ENCODE data around the gene OR2Y1.
"Not testable (repeated sequence)": the region's sequence is repeated elsewhere in the genome, so short reads cannot be mapped to it uniquely, and the experiment has no call there.

OR2Y1 gene

GRCh38 chr5:180776376-180776775, 36.5 kb upstream of the OR2Y1 start:
- no peak overlapping the region for H3K27ac Mint-ChIP-seq
- no peak overlapping the region for H3K4me3 Mint-ChIP-seq
- no peaks in the 10 kb centered on the region for H3K36me3 Mint-ChIP-seq (ENCODE audit: low read depth)
- H3K27me3 Mint-ChIP-seq (ENCODE audit: low read depth) = peaks cover 4% of the 10 kb centered on the region
- H3K9me3 Mint-ChIP-seq = peaks cover 4% of the 10 kb centered on the region
- H3K4me1 Mint-ChIP-seq (ENCODE audit: low read depth) = no peaks in the 10 kb centered on the region
- no peak for DNase-seq (ENCODE audit: low spot score)

DNA sequence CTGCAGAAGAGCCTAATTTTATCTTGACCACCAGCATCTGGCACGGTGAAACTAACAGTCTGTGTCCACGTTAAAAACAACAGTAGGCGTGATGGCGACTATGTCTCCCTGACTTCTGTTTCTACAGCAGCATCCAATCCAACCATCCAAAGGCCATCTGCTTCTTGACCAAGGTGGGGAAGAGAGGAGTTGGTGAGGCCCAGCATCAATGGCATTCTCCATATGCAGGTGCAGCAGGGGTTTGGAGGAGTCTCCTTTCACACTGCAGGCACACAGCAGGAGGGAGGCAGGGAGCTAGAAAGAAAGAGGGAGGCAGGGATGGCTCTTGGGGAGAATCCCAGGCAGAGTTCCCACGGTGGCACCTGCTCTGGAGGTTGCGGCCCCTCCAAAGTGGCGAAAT, 35.8 kb upstream of the OR2Y1 start:
- H3K27me3 Mint-ChIP-seq (ENCODE audit: low read depth) = peaks cover 4% of the 10 kb centered on the region
- no peaks in the 10 kb centered on the region for H3K36me3 Mint-ChIP-seq (ENCODE audit: low read depth)
- H3K4me3 Mint-ChIP-seq = no peak overlapping the region
- no peak overlapping the region for H3K27ac Mint-ChIP-seq
- H3K9me3 Mint-ChIP-seq = peaks cover 4% of the 10 kb centered on the region
- no peak for DNase-seq (ENCODE audit: low spot score)
- H3K4me1 Mint-ChIP-seq (ENCODE audit: low read depth) = no peaks in the 10 kb centered on the region

DNA sequence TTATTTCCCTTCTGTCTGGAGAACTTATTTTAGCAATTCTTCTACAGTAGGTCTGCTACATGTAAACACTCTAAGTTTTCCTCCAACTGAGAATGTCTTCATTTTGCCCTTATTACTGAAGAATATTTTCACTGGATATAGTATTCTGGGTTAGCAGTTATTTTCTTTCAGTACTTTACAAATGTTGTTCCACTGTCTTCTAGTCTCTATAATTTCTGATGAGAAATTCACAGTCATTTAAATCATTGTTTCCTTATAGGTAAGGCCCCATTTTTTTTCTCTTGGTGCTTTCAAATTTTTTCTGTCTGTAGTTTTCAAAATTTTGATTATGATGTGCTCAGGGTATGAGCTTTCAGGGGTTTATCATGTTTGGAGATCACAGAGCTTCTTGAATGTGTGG, 32.0 kb upstream of the OR2Y1 start:
- DNase-seq (ENCODE audit: low spot score) = no peak
- H3K36me3 Mint-ChIP-seq (ENCODE audit: low read depth) = no peaks in the 10 kb centered on the region
- H3K4me1 Mint-ChIP-seq (ENCODE audit: low read depth) = no peaks in the 10 kb centered on the region
- H3K9me3 Mint-ChIP-seq = peaks cover 4% of the 10 kb centered on the region
- no peak overlapping the region for H3K27ac Mint-ChIP-seq
- H3K27me3 Mint-ChIP-seq (ENCODE audit: low read depth) = peaks cover 7% of the 10 kb centered on the region
- H3K4me3 Mint-ChIP-seq = no peak overlapping the region

- Mint-ChIP-seq H3K27ac (no peak overlapping the region), H3K4me1 (ENCODE audit: low read depth) (no peaks in the 10 kb centered on the region), H3K4me3 (no peak overlapping the region), H3K9me3 (peaks cover 4% of the 10 kb centered on the region), H3K36me3 (ENCODE audit: low read depth) (no peaks in the 10 kb centered on the region), H3K27me3 (ENCODE audit: low read depth) (peaks cover 7% of the 10 kb centered on the region)
- no peak for DNase-seq (ENCODE audit: low spot score)
Observed at GRCh38 chr5:180769821-180770220, 30.0 kb upstream of the OR2Y1 start.

DNA sequence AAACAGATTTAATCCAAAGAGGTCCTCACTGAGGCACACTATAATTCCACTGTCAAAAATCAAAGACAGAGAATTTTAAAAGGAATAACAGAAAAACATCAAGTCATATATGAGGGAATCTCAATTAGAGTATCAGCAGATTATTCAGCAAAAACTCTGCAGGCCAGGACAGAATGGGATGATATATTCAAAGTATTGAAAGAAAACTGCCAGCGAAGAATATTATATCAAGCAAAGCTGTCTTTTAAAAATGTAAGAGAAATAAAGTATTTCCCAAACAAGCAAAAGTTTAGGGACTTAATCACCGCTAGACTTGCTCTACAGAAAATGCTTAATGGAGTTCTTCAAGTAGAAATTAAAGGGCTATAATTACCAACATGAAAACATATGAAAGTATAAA, 15.7 kb upstream of the OR2Y1 start:
- Mint-ChIP-seq H3K4me1 (ENCODE audit: low read depth) (no peaks in the 10 kb centered on the region), H3K4me3 (no peak overlapping the region), H3K36me3 (ENCODE audit: low read depth) (no peaks in the 10 kb centered on the region), H3K27me3 (ENCODE audit: low read depth) (peaks cover 2% of the 10 kb centered on the region), H3K27ac (no peak overlapping the region), H3K9me3 (peaks cover 14% of the 10 kb centered on the region)
- DNase-seq (ENCODE audit: low spot score) = no peak

DNA sequence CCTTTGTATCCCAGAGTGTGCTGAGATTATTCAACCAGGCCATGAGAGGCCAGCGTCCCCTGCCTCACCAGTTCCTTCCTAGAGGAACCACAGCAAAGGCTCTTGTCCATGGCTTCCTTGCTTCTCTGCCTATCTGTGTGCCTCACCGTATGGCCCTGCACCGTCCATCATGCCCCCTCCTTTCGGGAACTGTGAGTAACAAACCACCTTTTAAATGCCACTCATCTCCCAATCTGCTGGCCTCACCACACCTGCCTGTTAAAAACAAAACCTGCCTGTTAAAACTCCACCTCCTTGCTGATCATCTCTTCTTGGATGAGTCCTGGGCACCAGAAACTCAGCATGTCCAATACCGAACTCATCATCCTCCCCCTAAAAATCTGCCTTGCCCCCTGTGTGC, 4.4 kb upstream of the OR2Y1 start:
- H3K27me3 Mint-ChIP-seq (ENCODE audit: low read depth) = peaks cover 2% of the 10 kb centered on the region
- no peak overlapping the region for H3K27ac Mint-ChIP-seq
- no peaks in the 10 kb centered on the region for H3K4me1 Mint-ChIP-seq (ENCODE audit: low read depth)
- no peaks in the 10 kb centered on the region for H3K9me3 Mint-ChIP-seq
- H3K36me3 Mint-ChIP-seq (ENCODE audit: low read depth) = no peaks in the 10 kb centered on the region
- H3K4me3 Mint-ChIP-seq = no peak overlapping the region
- no peak for DNase-seq (ENCODE audit: low spot score)

- peaks cover 4% of the 10 kb centered on the region for H3K27me3 Mint-ChIP-seq (ENCODE audit: low read depth)
- no peak for DNase-seq (ENCODE audit: low spot score)
- H3K27ac Mint-ChIP-seq = no peak overlapping the region
- no peaks in the 10 kb centered on the region for H3K4me1 Mint-ChIP-seq (ENCODE audit: low read depth)
- H3K9me3 Mint-ChIP-seq = no peaks in the 10 kb centered on the region
- no peaks in the 10 kb centered on the region for H3K36me3 Mint-ChIP-seq (ENCODE audit: low read depth)
- no peak overlapping the region for H3K4me3 Mint-ChIP-seq
Observed at GRCh38 chr5:180742727-180743126, 2.9 kb upstream of the OR2Y1 start.

GRCh38 chr5:180740953-180741352, 1.1 kb upstream of the OR2Y1 start:
- not testable (repeated sequence) for H3K4me3 Mint-ChIP-seq; H3K9me3 Mint-ChIP-seq; H3K27ac Mint-ChIP-seq; H3K4me1 Mint-ChIP-seq (ENCODE audit: low read depth); H3K36me3 Mint-ChIP-seq (ENCODE audit: low read depth); H3K27me3 Mint-ChIP-seq (ENCODE audit: low read depth); DNase-seq (ENCODE audit: low spot score)

GRCh38 chr5:180739271-180739670, 587 bp downstream of the OR2Y1 start:
- H3K27me3 Mint-ChIP-seq (ENCODE audit: low read depth) = peaks cover 6% of the 10 kb centered on the region
- DNase-seq (ENCODE audit: low spot score) = no peak
- H3K9me3 Mint-ChIP-seq = no peaks in the 10 kb centered on the region
- no peak overlapping the region for H3K4me3 Mint-ChIP-seq
- no peaks in the 10 kb centered on the region for H3K4me1 Mint-ChIP-seq (ENCODE audit: low read depth)
- no peaks in the 10 kb centered on the region for H3K36me3 Mint-ChIP-seq (ENCODE audit: low read depth)
- no peak overlapping the region for H3K27ac Mint-ChIP-seq

DNA sequence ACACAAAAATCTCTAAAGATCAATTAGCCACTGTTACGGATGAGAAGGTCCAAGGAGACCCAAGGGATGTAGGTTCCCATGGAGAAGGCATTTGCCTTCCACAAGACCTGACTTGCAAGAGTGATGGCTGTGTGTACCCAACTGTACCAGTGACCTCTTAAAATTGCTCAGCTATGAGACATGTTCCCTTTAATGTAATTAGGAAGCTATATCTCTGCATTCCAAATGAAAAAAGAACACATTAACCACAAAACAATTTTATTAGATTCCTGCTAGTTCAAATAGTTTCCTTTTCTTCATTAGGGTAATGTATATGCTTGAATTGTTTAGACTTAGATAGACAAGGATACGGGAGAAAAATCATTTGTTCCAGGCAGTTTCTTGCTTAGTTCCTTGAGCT, 3.3 kb downstream of the OR2Y1 start:
- Mint-ChIP-seq H3K27ac (no peak overlapping the region), H3K27me3 (ENCODE audit: low read depth) (peaks cover 6% of the 10 kb centered on the region), H3K4me1 (ENCODE audit: low read depth) (no peaks in the 10 kb centered on the region), H3K9me3 (no peaks in the 10 kb centered on the region), H3K4me3 (no peak overlapping the region), H3K36me3 (ENCODE audit: low read depth) (no peaks in the 10 kb centered on the region)
- DNase-seq (ENCODE audit: low spot score) = no peak

DNA sequence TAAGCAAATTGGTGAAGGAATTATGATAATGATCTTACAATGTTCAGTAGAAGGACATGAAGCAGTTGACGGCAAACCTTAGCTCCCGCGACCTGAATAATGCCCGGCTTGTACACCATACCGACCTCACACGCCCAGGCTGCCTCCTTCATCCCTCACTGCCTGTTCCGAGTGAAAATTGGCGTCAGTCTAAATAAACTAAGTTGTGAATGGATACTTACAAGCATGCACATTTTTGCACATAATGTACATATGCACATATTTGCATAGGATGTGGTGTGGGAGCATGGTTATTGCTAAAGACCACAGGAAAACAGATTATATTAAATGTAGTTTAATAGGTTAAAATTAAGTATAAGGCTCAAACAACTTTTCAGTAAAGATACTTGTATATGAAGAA, 14.9 kb downstream of the OR2Y1 start:
- no peak overlapping the region for H3K4me3 Mint-ChIP-seq
- peaks cover 14% of the 10 kb centered on the region for H3K27me3 Mint-ChIP-seq (ENCODE audit: low read depth)
- no peak overlapping the region for H3K27ac Mint-ChIP-seq
- no peak for DNase-seq (ENCODE audit: low spot score)
- peaks cover 4% of the 10 kb centered on the region for H3K4me1 Mint-ChIP-seq (ENCODE audit: low read depth)
- H3K9me3 Mint-ChIP-seq = no peaks in the 10 kb centered on the region
- H3K36me3 Mint-ChIP-seq (ENCODE audit: low read depth) = no peaks in the 10 kb centered on the region

DNA sequence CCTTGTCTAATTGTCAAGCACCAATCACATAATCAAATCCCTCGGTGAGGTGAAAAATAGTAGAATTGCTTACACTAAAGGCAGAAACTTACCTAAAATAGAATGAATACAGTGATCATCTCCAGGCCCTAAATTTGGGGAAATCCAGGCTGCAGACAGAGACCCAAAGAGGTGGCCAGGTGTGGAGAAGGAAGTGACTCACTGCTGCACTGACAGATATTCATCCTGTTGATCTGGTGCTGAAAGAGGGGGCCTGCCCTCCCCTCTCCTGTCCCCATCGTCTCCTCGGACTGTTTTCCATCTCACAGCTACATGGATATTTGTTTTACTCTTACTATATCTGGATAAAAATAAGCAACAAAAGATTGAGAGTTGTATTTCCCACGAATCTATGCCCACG, 15.9 kb downstream of the OR2Y1 start:
- H3K9me3 Mint-ChIP-seq = no peaks in the 10 kb centered on the region
- peaks cover 4% of the 10 kb centered on the region for H3K4me1 Mint-ChIP-seq (ENCODE audit: low read depth)
- peaks cover 14% of the 10 kb centered on the region for H3K27me3 Mint-ChIP-seq (ENCODE audit: low read depth)
- H3K4me3 Mint-ChIP-seq = no peak overlapping the region
- no peak overlapping the region for H3K27ac Mint-ChIP-seq
- no peaks in the 10 kb centered on the region for H3K36me3 Mint-ChIP-seq (ENCODE audit: low read depth)
- no peak for DNase-seq (ENCODE audit: low spot score)

DNA sequence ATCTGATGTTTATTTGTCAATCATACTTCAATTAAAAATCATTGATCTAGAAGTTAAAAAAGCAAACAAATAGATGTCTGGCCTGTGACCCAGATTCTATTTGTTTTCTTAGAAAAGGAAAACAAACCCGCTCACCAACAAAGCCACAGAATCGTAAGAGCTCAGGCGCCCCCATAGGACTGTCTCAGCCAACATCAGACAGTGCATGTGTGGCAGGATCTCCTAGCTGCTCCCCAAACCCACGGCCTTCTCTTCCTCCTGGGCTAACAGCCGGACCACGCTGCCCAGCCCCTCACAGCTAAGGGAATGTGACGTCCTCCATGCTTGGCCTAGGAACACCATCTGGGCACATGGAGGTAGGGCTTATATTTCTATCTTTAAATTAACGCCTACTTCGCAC, 19.4 kb downstream of the OR2Y1 start:
- peaks cover 20% of the 10 kb centered on the region for H3K27me3 Mint-ChIP-seq (ENCODE audit: low read depth)
- peaks cover 14% of the 10 kb centered on the region for H3K4me1 Mint-ChIP-seq (ENCODE audit: low read depth)
- H3K4me3 Mint-ChIP-seq = no peak overlapping the region
- no peaks in the 10 kb centered on the region for H3K9me3 Mint-ChIP-seq
- no peak for DNase-seq (ENCODE audit: low spot score)
- H3K27ac Mint-ChIP-seq = no peak overlapping the region
- no peaks in the 10 kb centered on the region for H3K36me3 Mint-ChIP-seq (ENCODE audit: low read depth)

- Mint-ChIP-seq H3K27ac (no peak overlapping the region), H3K27me3 (ENCODE audit: low read depth) (peaks cover 25% of the 10 kb centered on the region), H3K4me3 (no peak overlapping the region), H3K9me3 (no peaks in the 10 kb centered on the region), H3K4me1 (ENCODE audit: low read depth) (peaks cover 14% of the 10 kb centered on the region), H3K36me3 (ENCODE audit: low read depth) (no peaks in the 10 kb centered on the region)
- DNase-seq (ENCODE audit: low spot score) = no peak
Observed at GRCh38 chr5:180719781-180720180, 20.1 kb downstream of the OR2Y1 start.

DNA sequence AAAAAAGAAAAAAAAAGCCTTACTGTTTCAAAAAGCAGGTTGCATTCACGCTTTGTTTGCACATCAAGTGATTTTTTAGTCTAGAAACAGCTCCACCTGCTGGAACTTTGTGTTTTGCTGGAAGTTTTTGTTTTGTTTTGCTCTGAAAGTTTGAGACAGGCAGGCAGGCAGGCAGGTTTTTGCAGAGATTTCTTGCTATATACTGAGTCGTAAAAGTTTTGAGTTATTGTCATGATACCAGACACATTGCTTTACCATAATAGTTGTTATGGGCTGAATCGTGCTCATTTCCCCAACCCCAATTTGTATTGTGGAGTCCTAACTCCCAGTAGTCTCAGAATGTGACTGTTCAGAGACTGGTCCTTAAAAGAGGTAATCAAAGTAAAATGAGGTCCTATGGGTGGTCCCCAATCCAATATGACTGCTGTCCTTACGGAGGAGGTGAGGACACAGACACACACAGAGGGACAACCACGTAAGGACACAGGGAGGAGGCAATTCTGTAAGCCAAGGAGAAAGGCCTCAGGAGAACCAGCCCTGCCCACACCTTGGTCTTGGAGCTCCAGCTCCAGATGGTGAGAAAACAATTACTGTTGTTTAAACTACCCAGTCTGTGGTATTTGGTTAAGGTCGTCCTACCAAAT, 20.9 kb downstream of the OR2Y1 start:
- Mint-ChIP-seq H3K27me3 (ENCODE audit: low read depth) (peaks cover 27% of the 10 kb centered on the region), H3K27ac (no peak overlapping the region), H3K4me3 (no peak overlapping the region), H3K4me1 (ENCODE audit: low read depth) (peaks cover 12% of the 10 kb centered on the region), H3K36me3 (ENCODE audit: low read depth) (no peaks in the 10 kb centered on the region), H3K9me3 (no peaks in the 10 kb centered on the region)
- DNase-seq (ENCODE audit: low spot score) = no peak
